ENCODE data around the gene TSPAN18. TPM values are rescaled to one million over a fixed set of nuclear protein-coding genes. Genes with fewer than 3 reads are reported as not detected.

TSPAN18 gene
- total and polyA plus RNA-seq, 10 of the 15 experiments (the other 5 are each of a cell fraction or from before 2014, with no cell fraction given), result 0.02 to 0.77 (median 0.13) TPM; not detected in 1

GRCh38 chr11:44711787-44712608, 14.8 kb upstream of the TSPAN18 start:
- Histone ChIP-seq H3K4me2 (ENCODE audit: control insufficient read depth, insufficient read depth) (no peak overlapping the region), H3K4me1 (ENCODE audit: control insufficient read depth, insufficient read depth, low read length) (no peaks in the 10 kb centered on the region), H3K27me3 (replicated peaks in 1 of 2; ENCODE audit: control insufficient read depth in 2 of 2, insufficient read depth in 2 of 2, low read length in 1 of 2) (0 out of 4 replicates have a peak, but pooled peaks cover 0 to 1% of the 10 kb centered on the region in 2 experiments), H3K36me3 (ENCODE audit: control insufficient read depth in 2 of 2, insufficient read depth in 2 of 2, low read length in 1 of 2) (no peaks in the 10 kb centered on the region), H3K9ac (ENCODE audit: control insufficient read depth, insufficient read depth, low read length) (no peak overlapping the region), H3K27ac (ENCODE audit: control insufficient read depth, insufficient read depth) (no peak overlapping the region), H4K20me1 (ENCODE audit: control insufficient read depth, insufficient read depth) (no peaks in the 10 kb centered on the region; the same call in 1 of the 2 replicates), H2AFZ (ENCODE audit: control insufficient read depth, low read depth, low read length) (no peak overlapping the region), H3K4me3 (no peak overlapping the region), H3K9me3 (replicated peaks; ENCODE audit: control insufficient read depth, insufficient read depth, low read length) (no peaks in the 10 kb centered on the region; the same call in 2 of the 3 replicates), H3K79me2 (ENCODE audit: control insufficient read depth, insufficient read depth, low read length) (no peaks in the 10 kb centered on the region)
- ChIA-PET CTCF (no interaction called here), SMC1A (ENCODE audit: uncharacterized antibody, unreplicated experiment) (no interaction called here), POLR2A (no interaction called here), RAD21 (ENCODE audit: unreplicated experiment) (no interaction called here)
- no TSS peak for BruUV-seq (replicated peaks)
- no peak for TF ChIP-seq NFIC (IDR thresholded peaks at IDR 0.05; ENCODE audit: low read depth, low read length)
- TF ChIP-seq EGR1 (IDR thresholded peaks at IDR 0.05; ENCODE audit: borderline replicate concordance in 1 of 2, low read depth in 2 of 2, low read length in 2 of 2), result no peak
- TF ChIP-seq HDGF (IDR thresholded peaks at IDR 0.05), result no peak
- TF ChIP-seq MTA3 (IDR thresholded peaks at IDR 0.05; ENCODE audit: borderline replicate concordance, low read length), result no peak
- TF ChIP-seq MLLT1 (IDR thresholded peaks at IDR 0.05), result no peak
- TF ChIP-seq ESRRA (IDR thresholded peaks at IDR 0.05; ENCODE audit: low read length), result no peak
- no peak for TF ChIP-seq E2F8 (IDR thresholded peaks at IDR 0.05; ENCODE audit: low read depth, partially characterized antibody)
- no peak for TF ChIP-seq RAD51 (IDR thresholded peaks at IDR 0.05)
- TF ChIP-seq TCF3 (IDR thresholded peaks at IDR 0.05; ENCODE audit: borderline replicate concordance, insufficient read depth, low read depth, low read length), result no peak
- TF ChIP-seq, protein P1, sequence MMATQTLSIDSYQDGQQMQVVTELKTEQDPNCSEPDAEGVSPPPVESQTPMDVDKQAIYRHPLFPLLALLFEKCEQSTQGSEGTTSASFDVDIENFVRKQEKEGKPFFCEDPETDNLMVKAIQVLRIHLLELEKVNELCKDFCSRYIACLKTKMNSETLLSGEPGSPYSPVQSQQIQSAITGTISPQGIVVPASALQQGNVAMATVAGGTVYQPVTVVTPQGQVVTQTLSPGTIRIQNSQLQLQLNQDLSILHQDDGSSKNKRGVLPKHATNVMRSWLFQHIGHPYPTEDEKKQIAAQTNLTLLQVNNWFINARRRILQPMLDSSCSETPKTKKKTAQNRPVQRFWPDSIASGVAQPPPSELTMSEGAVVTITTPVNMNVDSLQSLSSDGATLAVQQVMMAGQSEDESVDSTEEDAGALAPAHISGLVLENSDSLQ (IDR thresholded peaks at IDR 0.05), result no peak
- no peak for TF ChIP-seq CBFB (IDR thresholded peaks at IDR 0.05; ENCODE audit: low read depth)
- no peak for TF ChIP-seq RFX5 (IDR thresholded peaks at IDR 0.05; ENCODE audit: low read depth, low read length)
- TF ChIP-seq SREBF2 (IDR thresholded peaks at IDR 0.05; ENCODE audit: low read length), result no peak
- no peak for TF ChIP-seq EP300 (IDR thresholded peaks at IDR 0.05; ENCODE audit: borderline replicate concordance in 1 of 2, control insufficient read depth in 1 of 2, low read depth in 2 of 2, low read length in 2 of 2)
- FAIRE-seq (no peak), DNase-seq (ENCODE audit: low read depth, low spot score) (no peak), ATAC-seq (no peak)
- intact Hi-C loops (cut with micrococcal nuclease; ENCODE audit: unreplicated experiment), result no loop called here
- in situ Hi-C loops (cut with MboI), result no loop called here
- WGBS (ENCODE audit: insufficient coverage, insufficient replicate concordance, low lambda C conversion rate, missing lambda C conversion rate), result 35% methylated on average over 16 of the region's 16 CpGs
